ENCODE results near the gene ATAD2B. TPM values are rescaled to one million over a fixed set of nuclear protein-coding genes. Genes with fewer than 3 reads are reported as not detected.
"Not testable (repeated sequence)": the region's sequence is repeated elsewhere in the genome, so short reads cannot be mapped to it uniquely, and the experiment has no call there.

Gene ATAD2B
- polyA plus RNA-seq, 3 donors: 16.6 to 21.0 (median 20.9) TPM

DNA sequence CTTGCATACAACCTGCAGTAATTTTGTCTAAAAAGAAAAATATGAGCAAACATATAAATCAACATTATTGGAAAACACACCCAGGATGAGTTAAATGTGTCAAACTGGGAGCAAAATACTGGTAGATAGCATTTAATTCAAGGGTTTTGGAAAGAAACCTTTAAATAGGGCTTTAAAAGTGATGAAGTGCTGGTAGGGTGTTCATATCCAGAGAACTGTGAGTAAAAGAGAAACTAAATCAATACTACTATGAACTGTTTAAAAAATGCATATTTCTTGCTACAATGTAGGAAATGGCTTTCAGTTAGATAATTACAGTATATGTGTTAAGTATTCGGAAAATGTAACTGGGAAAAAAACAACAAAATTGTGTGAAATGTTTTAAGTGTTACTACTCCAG lies 117.8 kb downstream of the ATAD2B start:
- DNase-seq (ENCODE audit: extremely low read depth in 1 of 11, low read depth in 9 of 11, low spot score in 4 of 11): no peak

DNA sequence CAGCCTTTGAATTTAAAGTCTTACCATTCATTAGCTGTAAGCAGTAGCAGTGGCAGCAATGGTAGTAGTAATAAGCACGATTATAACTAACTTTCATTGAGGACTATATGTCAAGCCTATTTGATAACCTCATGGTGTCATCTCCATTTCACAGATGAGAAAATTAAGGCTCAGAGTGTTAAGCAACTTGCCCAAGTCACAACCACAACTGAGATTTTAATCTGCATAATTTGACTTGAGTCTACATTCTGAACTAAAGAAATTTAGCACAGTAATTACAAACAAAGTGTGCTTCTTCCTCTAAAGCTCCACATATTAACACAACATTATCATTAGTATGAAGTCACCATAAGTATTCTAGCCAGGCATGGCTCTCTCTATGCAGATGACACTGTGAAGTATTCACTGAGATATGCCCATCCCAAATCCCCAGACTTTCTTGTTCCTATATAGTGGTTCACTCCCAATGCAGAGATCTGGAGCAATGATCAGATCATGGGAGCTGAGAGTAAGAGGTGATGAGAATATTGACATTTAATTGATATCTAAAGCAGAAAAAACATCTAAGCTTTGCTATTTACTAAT lies 120.2 kb downstream of the ATAD2B start:
- no peak for DNase-seq (ENCODE audit: extremely low read depth in 1 of 11, low read depth in 9 of 11, low spot score in 4 of 11)

DNA sequence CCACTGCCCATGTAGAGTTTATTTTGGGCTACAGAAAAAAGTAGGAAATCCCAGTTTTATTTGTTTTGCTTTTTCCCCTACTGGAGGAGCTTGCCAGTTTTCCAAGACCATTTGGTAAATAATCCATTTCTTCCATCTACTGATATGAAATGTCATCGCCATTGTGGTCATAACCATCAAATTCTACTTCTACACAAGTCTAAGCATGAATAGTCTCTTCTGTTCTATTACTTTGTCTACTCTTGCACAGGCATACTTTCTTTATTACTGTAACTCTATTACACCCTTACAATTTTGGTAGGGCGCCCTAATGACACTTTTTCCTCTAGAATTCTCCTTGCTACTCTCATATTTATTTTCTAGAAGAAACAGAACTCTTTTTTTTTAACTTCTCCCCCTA lies 120.7 kb downstream of the ATAD2B start:
- DNase-seq (ENCODE audit: extremely low read depth in 1 of 11, low read depth in 9 of 11, low spot score in 4 of 11): no peak

DNA sequence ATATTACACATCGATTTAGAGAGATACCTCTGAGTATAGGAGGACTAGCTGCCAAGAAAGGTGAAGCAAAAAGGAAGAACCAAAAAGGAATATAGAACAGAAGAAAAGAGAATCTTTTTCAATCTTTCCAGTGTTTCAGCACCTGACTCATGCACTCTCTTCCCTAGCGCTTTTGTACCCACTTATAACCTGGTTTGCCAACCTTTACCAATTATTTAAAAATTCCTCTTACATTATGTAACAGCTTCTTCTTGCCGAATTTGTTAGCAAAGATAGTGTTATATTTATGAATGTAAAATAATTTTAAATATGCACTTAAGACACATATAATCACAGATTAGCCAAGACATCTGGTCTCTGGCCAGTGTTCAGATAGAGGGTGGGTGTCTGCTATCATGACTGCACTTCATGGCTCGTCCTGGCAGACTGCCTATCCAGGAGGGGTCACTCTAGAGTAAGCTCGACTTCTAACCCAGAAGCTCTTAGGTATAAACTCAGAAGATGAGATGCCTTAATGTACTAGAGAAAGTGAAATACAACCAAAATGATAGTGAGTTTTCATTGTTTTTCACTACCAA lies 122.9 kb downstream of the ATAD2B start:
- no peak for DNase-seq (ENCODE audit: extremely low read depth in 1 of 11, low read depth in 9 of 11, low spot score in 4 of 11)

DNA sequence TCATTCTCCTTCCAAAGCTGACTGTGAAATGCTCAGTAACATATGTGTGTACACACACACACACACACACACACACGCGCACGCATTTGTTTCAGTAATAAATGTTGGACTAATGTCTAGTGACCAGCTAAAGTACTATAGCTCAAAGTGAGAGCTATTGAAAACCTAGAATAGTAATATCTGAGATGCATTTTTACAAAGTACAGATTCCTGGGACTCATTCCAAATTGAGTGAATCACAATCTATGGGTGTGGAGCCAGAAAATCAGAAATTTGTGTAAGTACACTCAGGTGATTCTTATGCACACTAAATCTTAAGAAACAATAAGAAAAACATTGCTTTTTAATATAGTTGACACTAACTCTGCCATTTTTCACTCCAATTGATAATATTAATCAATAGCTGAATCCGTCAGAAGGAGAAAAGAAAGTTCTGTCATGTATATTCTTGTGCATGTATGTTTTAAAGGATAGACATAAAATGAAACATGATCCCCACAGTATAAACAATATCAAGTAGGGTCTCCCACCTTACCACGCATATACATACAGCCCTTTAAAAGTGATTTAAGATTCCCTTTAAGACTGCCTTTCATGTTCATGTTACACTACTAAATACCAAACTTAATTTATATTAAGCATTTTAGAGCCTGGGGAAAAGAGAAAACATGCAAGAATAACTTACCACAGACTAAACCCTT lies 123.5 kb downstream of the ATAD2B start:
- peak in 2 of 11 donors; percentile 5 to 25 for DNase-seq (ENCODE audit: extremely low read depth in 1 of 11, low read depth in 9 of 11, low spot score in 4 of 11)

DNA sequence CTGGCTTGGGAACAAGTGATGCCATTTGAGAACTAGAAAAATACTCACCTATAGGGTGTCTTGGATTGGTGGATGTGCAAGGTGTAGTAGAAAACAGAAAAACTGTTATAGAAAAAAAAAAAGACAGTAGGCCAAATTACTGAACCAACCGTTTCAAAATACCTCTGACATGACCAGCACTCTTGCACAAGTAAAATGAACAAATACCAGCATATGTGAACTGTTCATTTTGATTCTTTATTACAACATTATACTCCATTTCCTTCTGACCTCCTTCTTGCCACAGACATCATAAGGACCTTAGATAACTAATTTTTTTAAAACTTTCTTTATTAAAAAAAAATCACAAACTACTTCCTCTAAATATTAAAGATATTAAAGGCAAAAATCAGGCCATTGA lies 125.5 kb downstream of the ATAD2B start:
- no peak for DNase-seq (ENCODE audit: extremely low read depth in 1 of 11, low read depth in 9 of 11, low spot score in 4 of 11)

DNA sequence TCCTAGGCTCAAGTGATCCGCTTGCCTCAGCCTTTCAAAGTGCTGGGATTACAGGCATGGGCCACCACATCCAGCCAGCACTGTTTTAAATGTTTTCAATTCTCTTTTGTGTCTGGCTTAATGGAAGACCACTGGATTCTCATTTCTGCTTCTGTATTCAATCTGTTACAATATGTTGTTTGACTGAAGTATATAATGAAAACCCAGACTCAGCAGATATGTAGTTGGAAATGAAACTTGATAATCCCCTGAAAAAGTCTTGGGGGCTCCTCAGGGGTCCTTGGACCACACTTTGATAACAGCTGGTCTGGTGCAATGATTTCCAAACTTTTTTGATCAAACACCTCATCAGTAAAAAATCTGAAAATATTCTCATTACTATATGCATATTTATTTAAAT lies 132.7 kb downstream of the ATAD2B start:
- no peak for DNase-seq (ENCODE audit: extremely low read depth in 1 of 11, low read depth in 9 of 11, low spot score in 4 of 11)

DNA sequence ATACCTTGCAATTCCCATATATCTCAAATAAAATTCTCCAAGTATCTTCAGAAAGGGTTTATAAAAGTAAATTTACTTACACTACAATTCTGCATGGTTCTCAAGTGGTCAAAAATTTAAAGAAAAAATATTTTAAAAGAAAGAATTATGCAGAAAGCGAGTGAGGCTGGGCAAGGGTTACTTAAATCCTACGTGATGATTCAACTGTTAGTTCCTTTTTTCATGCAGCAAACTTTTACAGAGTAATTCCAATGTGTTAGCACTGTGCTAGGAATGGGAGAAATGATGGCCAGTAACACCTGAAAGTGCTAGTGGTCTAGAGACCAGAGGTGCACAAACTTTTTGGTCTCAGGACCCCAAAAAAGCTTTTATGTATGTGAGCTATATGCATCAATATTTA lies 133.4 kb downstream of the ATAD2B start:
- no peak for DNase-seq (ENCODE audit: extremely low read depth in 1 of 11, low read depth in 9 of 11, low spot score in 4 of 11)

DNA sequence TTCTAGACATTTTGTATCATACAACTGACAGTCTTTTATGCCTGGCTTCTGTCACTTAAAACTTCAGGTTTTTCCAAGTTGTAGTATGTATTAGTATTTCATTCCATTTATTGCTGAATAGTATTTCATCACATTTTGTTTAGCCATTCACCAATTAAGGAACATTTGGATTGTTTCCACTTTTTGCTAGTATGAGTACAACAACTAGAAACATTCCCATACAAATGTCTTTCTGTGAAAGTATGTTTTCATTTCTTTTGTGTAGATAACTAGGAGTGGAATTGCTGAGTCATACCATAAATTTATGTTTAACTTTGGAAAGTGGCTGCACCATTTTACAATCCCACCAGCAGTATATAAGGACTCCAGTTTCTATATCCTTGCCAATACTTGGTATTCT lies 135.9 kb downstream of the ATAD2B start:
- DNase-seq (ENCODE audit: extremely low read depth in 1 of 11, low read depth in 9 of 11, low spot score in 4 of 11): no peak

DNA sequence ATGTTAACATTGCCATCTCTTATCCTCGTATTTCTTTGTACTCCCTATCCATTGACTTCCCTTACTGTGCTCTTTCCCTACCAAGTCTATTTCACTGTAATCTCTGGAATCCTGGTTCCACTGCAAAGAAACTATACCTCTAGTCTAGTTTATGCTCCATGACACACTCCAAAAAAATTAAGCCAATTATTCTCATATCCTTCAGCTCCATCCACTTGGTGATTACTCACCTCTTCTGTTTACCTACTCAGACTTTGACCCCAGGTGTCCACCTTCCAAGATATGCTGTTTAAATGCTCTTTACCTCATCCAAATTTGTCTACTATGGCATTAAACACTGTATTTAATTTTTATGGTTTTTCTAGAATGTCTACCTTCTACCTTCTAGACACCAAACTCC lies 137.9 kb downstream of the ATAD2B start:
- DNase-seq (ENCODE audit: extremely low read depth in 1 of 11, low read depth in 9 of 11, low spot score in 4 of 11): no peak

DNA sequence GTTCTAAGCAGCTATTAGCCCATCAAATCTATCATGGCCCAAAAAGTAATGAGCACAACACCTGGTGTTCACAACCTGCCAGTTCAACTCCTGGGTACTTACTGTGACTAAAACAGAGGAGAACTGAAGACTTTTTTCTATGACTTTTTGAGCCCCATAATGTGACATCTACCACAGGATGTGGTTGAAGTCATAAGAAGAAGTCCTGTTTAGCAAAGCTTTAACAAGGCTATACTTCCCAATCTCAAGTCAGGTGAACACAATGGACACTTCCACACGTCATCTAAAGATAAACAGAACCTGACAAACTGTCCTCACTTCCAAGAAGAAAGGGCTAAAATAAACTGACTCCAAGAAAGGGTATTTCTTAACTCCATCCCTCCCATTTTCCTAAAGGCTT lies 138.8 kb downstream of the ATAD2B start:
- no peak for DNase-seq (ENCODE audit: extremely low read depth in 1 of 11, low read depth in 9 of 11, low spot score in 4 of 11)

DNA sequence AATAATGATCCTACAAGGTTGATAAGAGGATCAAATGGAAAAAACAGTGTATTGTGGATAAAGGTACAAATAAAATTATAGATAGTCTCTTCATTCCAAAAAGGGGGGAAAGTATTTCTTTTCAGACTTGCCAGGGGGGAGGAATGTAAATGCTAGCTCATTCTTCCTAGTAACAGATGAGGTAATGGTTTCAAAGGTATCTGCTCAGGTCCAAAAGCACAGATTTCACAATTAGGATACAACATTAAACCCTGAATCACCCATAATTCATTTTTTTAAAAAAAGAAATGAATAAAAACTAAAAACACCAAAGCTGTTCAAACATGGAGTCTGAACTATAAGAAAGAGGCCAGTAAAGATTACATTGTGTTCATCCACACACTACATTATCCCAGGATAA lies 142.0 kb downstream of the ATAD2B start:
- DNase-seq (ENCODE audit: extremely low read depth in 1 of 11, low read depth in 9 of 11, low spot score in 4 of 11): no peak

DNA sequence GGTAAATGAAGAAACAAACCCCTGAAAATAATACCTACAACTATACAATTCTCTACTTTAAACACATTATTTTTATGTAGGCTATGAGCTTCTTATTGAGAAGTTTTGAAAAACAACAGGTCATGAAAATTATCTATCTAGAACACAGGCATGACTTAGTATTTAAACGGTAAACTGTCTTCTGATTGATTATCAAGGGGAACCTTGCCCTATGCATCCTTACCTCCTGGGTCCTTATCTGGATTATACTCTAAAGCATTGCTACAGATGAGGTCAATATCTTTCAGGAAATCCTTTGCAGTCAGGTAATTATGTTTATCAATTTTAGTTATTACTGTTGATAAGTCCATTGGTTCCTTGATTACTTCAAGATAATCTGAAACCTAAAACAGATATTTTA lies 144.3 kb downstream of the ATAD2B start:
- no peak for DNase-seq (ENCODE audit: extremely low read depth in 1 of 11, low read depth in 9 of 11, low spot score in 4 of 11)

DNA sequence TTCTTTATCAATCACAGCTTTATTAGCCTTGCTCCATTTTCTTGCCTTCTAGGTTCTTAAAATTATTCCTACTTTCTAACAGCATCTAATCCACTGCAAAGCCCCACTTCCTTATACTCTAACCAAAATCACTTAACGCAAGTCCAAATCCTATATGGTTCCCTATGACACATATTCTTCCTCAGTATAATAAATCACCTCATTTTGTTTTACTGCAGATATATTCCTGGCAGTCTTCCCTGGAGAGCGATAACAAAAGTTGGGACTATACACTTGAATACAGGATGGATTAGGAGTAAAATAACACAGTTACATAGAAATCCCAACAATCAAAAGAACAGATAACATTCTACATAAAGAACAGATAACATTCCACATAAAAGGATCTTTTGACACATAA lies 144.8 kb downstream of the ATAD2B start:
- no peak for DNase-seq (ENCODE audit: extremely low read depth in 1 of 11, low read depth in 9 of 11, low spot score in 4 of 11)

DNA sequence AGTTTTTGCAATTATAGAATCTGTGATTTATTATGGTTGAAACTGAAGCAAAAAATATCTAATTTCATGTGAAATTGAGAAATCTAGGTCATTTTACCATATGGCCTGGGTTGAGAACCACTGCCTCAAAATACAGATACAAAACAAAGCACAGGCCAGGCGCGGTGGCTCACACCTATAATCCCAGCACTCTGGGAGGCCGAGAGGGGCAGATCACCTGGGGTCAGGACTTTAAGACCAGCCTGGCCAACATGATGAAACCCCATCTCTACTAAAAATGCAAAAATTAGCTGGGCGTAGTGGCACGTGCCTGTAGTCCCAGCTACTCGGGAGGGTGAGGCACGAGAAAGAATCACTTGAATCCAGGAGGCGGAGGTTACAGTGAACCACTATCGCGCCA lies 146.5 kb downstream of the ATAD2B start:
- DNase-seq (ENCODE audit: extremely low read depth in 1 of 11, low read depth in 9 of 11, low spot score in 4 of 11): not testable (repeated sequence)

DNA sequence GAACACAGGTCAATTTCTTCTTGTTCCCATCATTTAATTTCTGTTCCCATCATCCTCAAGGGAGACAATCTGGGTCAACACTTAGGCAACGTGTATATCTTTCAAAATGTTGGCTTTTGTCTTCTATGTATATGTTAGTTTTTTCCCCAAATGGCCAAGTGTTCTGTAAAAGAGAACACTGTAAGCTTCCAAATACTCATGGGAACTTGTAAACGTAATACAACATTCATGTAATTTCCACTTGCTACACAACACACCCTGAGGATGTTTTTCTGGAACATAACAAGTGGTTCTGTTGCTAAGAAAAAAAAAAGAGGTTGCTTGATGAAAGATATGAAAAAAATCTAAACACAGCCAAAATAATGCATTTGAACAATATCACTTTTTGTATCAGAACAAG lies 149.1 kb downstream of the ATAD2B start:
- DNase-seq (ENCODE audit: extremely low read depth in 1 of 11, low read depth in 9 of 11, low spot score in 4 of 11): no peak

DNA sequence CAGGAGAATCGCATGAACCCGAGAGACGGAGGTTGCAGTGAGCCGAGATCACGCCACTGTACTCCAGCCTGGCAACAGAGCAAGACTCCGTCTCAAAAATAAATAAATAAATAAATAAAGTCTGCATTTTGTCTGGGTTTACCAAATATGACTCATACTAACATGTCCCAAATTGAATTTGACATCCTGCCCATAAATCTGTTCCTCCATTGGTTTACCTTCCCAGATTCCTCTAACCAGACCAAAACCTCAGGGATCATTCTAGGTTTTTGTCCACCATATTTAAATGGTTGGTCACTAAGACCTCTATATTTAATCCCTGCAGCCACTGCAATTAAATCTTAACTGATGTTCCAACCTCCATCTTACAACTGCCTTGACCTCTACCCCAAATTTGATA lies 150.9 kb downstream of the ATAD2B start:
- DNase-seq (ENCODE audit: extremely low read depth in 1 of 11, low read depth in 9 of 11, low spot score in 4 of 11): no peak

DNA sequence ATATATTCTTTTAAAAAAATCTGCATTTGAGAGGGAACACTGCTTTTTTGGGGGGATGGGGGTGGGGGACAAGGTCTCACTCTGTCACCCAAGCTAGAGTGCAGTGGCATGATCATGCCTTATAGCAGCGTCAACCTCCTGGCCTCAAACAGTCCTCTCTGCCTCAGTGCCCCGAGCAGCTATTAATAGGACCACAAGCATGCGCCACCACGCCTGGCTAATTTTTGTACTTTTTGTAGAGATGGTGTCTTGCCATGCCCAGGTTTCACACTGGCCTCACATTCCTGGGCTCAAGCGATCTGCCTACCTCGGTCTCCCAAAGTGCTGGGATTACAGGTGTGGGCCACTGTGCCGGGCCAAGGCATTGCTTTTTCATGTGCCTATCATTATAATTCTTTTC lies 154.2 kb downstream of the ATAD2B start:
- no peak for DNase-seq (ENCODE audit: extremely low read depth in 1 of 11, low read depth in 9 of 11, low spot score in 4 of 11)

DNA sequence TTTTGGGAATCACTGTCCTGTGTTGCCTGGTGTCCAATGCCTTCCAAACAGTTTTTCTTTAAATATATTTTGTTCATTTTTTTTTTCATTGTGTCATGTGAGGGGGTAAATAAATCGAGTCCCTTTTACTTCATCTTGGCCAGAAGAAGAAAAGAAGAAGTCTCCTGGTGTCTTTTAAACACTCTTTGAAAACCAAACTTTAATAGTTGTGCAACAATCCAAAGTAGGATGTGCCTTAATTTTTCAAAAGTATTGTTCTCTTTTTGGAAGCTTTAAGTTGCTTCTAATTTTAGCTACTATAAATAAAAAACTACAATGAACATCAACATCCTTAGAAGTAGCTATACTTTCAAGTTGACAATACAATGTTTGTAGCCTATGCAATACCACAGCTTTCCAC lies 154.9 kb downstream of the ATAD2B start:
- no peak for DNase-seq (ENCODE audit: extremely low read depth in 1 of 11, low read depth in 9 of 11, low spot score in 4 of 11)

DNA sequence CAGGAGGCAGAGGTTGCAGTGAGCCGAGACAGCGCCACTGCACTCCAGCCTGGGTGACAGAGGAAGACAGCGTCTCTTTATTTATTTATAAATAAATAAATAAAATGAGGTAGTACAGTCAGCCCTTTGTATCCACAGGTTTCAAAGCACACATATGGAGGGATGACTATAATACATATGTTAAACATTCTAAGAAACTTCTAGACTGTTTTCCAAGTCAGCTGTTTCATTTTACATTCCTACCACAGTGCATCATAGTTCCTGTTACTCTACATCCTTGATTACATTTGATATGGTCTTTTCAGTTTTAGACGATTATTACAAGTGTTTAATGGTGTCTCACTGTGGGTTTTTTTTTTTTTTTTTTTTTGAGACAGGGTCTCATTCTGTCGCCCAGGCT lies 157.6 kb downstream of the ATAD2B start:
- no peak for DNase-seq (ENCODE audit: extremely low read depth in 1 of 11, low read depth in 9 of 11, low spot score in 4 of 11)

Data from renal cortex interstitium (tissue), 11 donors.